Aorta (tissue), 5 donors: Measurements from ENCODE around the gene RXRB. TPM values are rescaled to one million over a fixed set of nuclear protein-coding genes. Genes with fewer than 3 reads are reported as not detected.
A peak's percentile ranks its signal among the peaks of the same experiment; 100 is the strongest.

Experiments used
- ATAC-seq: fragments of 200-7000 bp; cut with Tn5 transposase; one replicate; pipeline ENCODE4 v1.9.1; 2022; ENCODE audit warnings: moderate library complexity; ENCODE audit not compliant: low FRiP score
- DNase-seq, 2 donors: peaks; one replicate each; pipeline ENCODE4 v3.0.0-alpha.2; 2020
- H3K27ac ChIP-seq, 2 donors: one replicate each; pipeline ENCODE4 v1.5.1; 2013; ENCODE audit warnings: low read length in 2 of 2, mild to moderate bottlenecking in 2 of 2, moderate library complexity in 2 of 2, control low read depth in 1 of 2, inconsistent platforms in 1 of 2, low read depth in 1 of 2
- H3K27me3 ChIP-seq, 2 donors: one replicate each; pipeline ENCODE4 v1.6.1; 2013; ENCODE audit warnings: control low read depth in 1 of 2, low read length in 1 of 2, mild to moderate bottlenecking in 1 of 2, moderate library complexity in 1 of 2; ENCODE audit not compliant: insufficient read depth in 2 of 2, control insufficient read depth in 1 of 2
- H3K36me3 ChIP-seq, 2 donors: one replicate each; pipeline ENCODE4 v1.6.1; 2013; ENCODE audit warnings: control low read depth in 1 of 2, low read length in 1 of 2, mild to moderate bottlenecking in 1 of 2; ENCODE audit not compliant: insufficient read depth in 2 of 2, control insufficient read depth in 1 of 2
- H3K4me1 ChIP-seq, 2 donors: one replicate each; pipeline ENCODE4 v1.6.1; 2013; ENCODE audit warnings: low read length in 2 of 2, control low read depth in 1 of 2, mild to moderate bottlenecking in 1 of 2, moderate library complexity in 1 of 2; ENCODE audit not compliant: insufficient read depth in 2 of 2, control insufficient read depth in 1 of 2
- H3K4me3 ChIP-seq, 2 donors: one replicate each; pipeline ENCODE4 v1.5.1; 2013; ENCODE audit warnings: low read length in 2 of 2, control low read depth in 1 of 2, mild to moderate bottlenecking in 1 of 2
- H3K9me3 ChIP-seq: one replicate; pipeline ENCODE4 v1.6.1; 2013; ENCODE audit warnings: mild to moderate bottlenecking, low read length; ENCODE audit not compliant: control insufficient read depth
- WGBS, 2 donors: extraction: QIAGEN DNeasy Blood & Tissue Kit; methylation state at CpG; one replicate each; pipeline ENCODE4 v1.1.7; 2013; 5-methylcytosine and 5-hydroxymethylcytosine counted together
- intact Hi-C, 2 donors: fragments of 100-400 bp; cut with DNase I; formaldehyde crosslinking; loops; one replicate each; pipeline versions ENCODE4 v1.14.2 to v1.15.0; 2022
- polyA plus RNA-seq, 2 donors: library from polyadenylated mRNA; stranded (reverse); fragments of 200-250 nt; gene quantifications; one replicate each; pipeline ENCODE4 v1.2.3, GENCODE V29; 2013
- total RNA-seq, 2 donors: library from RNA; stranded (reverse); fragmentation: NEBNext Ultra II Directional; extraction: Animal tissue kit (Norgen Biotek cat#: 25700); gene quantifications; one replicate each; pipeline ENCODE4 v1.2.1, GENCODE V29; 2021
- donor health status: healthy with polysubstance abuse.
- donor health status: Bipolar disorder and iron deficiency.
- donor health status: DM: no; HTN: no; CAD: no.
- donor health status: DM: no; HTN: no; CAD: no.
- donor health status: DM: yes; HTN: yes; CAD: no.

Gene RXRB
- total and polyA plus RNA-seq, 4 donors = 14.1 to 120 (median 53.5) TPM

DNA sequence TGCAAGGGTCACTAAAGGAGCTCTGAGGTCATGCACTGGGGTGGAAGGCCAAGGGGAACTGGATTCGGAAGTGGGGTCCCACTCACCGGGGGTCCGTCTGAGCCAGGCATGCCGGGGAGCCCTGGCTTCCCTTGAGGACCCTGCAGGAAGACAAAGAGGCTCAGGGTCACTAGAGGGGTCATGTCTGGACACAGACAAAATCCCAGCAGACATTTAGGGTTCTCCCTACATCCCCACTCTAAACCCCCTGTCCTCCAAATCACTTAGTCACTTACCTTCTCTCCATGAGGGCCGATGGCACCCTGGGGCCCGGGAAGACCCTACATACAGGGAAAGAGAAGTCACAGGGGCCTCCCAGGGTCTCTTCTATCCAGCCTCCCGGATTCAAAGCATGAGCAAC lies 23.6 kb downstream of the RXRB start:
- WGBS, 2 donors = 86 to 91% methylated on average over 7 of the region's 7 CpGs
- Histone ChIP-seq H3K4me3 (no peak overlapping the region), H3K27ac (no peak overlapping the region), H3K4me1 (no peaks in the 10 kb centered on the region), H3K9me3 (no peaks in the 10 kb centered on the region), H3K36me3 (no peaks in the 10 kb centered on the region), H3K27me3 (no peaks in the 10 kb centered on the region)
- ATAC-seq (no peak), DNase-seq (peak in 1 of 2 donors; percentile 55)
- intact Hi-C loops = no loop called here

DNA sequence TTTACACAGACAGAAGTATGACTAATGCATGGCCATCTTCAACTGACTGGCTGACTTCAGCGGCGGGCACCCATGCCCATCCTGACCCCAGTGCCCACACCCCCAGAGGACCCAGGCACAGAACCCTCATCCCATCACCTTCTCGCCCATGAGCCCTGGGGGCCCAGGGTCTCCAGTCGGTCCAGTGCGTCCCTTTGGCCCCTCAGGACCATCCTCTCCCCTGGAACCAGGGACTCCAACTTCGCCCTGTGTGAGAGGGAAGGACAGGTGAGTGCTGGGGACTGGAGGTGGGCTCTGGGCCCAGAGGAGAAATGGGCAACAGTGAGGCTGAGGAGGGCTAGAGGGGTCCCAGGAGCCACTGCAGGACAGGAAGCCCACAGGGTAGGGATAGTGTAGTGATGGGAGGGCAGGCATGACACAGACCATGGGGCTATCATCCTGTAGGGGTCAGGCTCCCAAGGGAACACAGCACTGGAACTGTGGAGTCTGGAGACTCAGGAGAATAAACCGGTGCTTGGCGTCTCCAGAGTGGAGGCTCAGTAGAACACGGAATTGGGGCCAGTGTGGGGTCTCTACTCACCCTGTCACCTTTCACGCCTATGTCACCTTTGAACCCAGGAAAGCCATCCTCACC lies 24.9 kb downstream of the RXRB start:
- H3K27ac ChIP-seq = no peak overlapping the region
- no peak for ATAC-seq
- no peak for DNase-seq
- H3K9me3 ChIP-seq = no peaks in the 10 kb centered on the region
- no peaks in the 10 kb centered on the region for H3K4me1 ChIP-seq
- intact Hi-C loops = no loop called here
- WGBS, 2 donors = 83% methylated on average over 10 of the region's 10 CpGs
- H3K36me3 ChIP-seq = no peaks in the 10 kb centered on the region
- H3K4me3 ChIP-seq = no peak overlapping the region
- no peaks in the 10 kb centered on the region for H3K27me3 ChIP-seq

DNA sequence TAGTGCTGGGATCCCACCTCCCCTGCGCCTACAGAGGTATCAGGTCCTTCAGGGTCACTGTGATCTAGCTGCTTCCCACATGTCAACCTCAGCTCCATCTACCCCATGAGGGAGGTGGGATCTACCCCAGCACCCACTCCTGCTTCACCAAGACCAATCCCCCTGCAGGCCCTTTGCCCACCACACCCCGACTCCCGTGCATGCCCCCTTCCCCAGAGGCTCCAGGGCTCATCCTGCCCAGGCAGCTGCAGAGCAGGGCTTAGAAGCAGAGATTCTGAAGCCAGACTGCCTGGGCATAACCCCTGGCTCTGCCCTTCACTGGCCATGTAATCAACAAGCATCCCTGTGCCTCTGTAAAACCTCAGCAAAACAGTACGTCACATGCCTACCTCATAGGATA lies 25.7 kb downstream of the RXRB start:
- H3K4me3 ChIP-seq = no peak overlapping the region
- DNase-seq (peak in 1 of 2 donors; percentile 37), ATAC-seq (no peak)
- no peaks in the 10 kb centered on the region for H3K9me3 ChIP-seq
- no peaks in the 10 kb centered on the region for H3K36me3 ChIP-seq
- intact Hi-C loops = no loop called here
- no peaks in the 10 kb centered on the region for H3K27me3 ChIP-seq
- H3K27ac ChIP-seq = no peak overlapping the region
- 87 to 92% methylated on average over 4 of the region's 4 CpGs for WGBS, 2 donors
- no peaks in the 10 kb centered on the region for H3K4me1 ChIP-seq

DNA sequence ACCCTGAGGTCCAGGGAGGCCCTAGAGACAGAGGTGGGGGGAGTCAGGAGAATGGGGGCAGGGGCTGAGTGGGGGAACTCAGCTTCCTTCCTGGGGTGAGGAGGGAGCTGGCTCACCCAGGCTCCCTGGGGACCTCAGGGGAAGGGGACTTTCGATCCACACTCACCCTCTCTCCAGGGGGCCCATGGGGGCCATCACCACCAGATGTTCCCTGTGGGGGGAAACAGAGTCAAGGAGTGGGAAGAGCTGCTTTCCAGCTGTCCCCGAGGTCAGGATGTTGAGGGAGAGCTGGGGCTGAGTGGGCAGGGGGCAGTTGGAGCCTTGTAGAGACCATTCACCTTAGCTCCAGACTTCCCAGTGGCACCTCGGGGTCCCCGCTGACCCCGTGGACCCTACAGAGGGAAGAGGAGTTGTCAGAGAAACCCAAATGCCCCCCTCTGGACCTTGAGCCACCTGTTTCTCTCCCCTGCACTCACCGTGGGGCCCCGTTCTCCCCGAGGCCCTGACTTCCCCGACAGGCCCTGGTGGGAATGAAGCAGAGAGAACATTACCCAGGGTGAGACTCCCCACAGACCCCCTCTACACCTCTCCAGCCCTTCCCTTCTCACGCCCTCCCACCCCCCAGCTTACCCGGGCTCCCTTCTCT lies 26.8 kb downstream of the RXRB start:
- WGBS, 2 donors = 75 to 79% methylated on average over 11 of the region's 11 CpGs
- H3K36me3 ChIP-seq = no peaks in the 10 kb centered on the region
- peak; percentile 26 to 37 for DNase-seq
- H3K27me3 ChIP-seq = no peaks in the 10 kb centered on the region
- no peak for ATAC-seq
- intact Hi-C loops = no loop called here
- no peak overlapping the region for H3K4me3 ChIP-seq
- H3K4me1 ChIP-seq = no peaks in the 10 kb centered on the region
- H3K9me3 ChIP-seq = no peaks in the 10 kb centered on the region
- H3K27ac ChIP-seq = no peak overlapping the region

DNA sequence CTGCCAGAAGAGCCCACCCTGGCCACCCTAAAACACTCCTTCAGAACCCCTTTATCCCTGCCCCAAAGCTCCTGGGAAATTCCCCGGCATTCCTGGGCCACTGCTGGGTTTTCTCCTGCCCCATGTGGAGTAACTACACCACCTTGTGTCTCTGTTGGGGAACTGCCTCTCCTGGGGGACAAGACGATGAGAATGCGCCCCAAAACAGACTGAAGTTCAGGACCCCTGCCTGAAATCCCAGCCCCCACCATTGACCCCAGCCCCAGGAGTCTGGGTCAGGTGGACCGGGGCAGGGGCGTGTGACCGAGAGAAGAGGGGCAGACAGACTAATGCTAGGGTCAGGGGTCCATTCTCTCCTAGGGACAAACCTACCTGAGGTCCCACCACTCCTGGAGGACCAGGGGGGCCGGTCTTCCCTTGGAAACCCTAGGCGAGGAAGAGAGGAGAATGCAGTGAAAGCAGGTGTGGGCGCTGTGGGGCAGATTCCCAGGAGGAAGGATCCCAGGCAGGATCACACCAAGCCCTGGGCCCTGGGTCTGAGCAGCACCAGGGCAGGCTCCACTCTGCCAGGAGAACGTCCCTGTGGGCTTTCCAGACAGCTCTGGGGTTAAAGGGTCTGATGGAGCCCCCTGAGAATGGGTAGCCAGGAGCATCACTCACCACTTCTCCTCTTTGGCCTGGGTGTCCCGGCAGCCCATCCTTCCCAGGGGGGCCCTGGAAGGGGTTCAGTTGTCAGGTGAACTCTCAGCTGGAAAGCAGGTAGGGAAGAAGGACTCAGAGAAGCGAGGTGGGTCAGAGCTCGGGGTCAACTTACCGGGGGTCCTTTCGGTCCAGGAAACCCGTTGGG lies 27.6 kb downstream of the RXRB start:
- ATAC-seq = no peak

DNA sequence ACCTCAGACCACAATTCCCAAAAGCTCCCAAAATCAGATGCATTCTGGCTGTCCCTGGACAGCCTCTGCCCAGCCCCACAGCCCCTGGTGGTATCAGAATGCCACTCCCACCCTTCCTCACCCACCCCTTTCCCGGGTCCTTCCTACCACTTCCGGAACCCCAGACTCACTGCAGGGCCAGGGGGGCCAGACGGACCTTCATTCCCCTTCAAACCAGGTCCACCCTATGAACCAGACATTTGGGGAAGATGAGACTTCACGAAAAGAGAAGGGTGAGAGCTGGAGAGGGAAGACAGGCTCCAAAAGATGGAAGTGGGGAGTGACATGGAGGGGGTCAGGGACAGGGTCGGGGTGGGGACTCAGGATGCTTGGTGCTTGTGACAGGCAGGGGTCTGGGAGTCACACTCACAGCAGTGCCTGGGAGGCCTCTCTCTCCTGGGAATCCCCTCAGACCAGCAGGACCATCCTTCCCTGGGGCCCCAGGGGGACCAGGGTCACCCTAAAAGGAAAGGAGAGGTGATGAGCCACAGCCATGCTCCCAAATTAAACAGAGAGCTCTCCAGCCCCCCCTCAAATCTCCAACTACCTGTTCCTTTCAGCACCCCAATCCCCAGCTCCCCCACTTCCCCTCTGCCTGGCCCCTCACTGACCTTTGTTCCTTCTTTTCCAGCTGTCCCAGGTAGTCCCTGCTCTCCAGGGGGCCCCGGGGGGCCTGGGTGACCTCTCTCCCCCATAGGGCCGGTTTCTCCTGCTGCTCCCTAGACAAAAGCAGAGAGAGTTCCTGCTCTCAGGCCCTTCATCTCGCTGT lies 28.4 kb downstream of the RXRB start:
- 75 to 78% methylated on average over 8 of the region's 8 CpGs for WGBS, 2 donors
- H3K27ac ChIP-seq = no peak overlapping the region

More for the DNA sequence above, 27.6 kb downstream of the RXRB start:
- H3K9me3 ChIP-seq = no peaks in the 10 kb centered on the region
- H3K27ac ChIP-seq = no peak overlapping the region
- no peaks in the 10 kb centered on the region for H3K4me1 ChIP-seq
- no peaks in the 10 kb centered on the region for H3K36me3 ChIP-seq
- H3K27me3 ChIP-seq = no peaks in the 10 kb centered on the region
- peak; percentile 41 to 53 for DNase-seq
- no peak overlapping the region for H3K4me3 ChIP-seq
- intact Hi-C loops = no loop called here
- WGBS, 2 donors = 76 to 79% methylated on average over 14 to 16 of the region's 16 CpGs

DNA sequence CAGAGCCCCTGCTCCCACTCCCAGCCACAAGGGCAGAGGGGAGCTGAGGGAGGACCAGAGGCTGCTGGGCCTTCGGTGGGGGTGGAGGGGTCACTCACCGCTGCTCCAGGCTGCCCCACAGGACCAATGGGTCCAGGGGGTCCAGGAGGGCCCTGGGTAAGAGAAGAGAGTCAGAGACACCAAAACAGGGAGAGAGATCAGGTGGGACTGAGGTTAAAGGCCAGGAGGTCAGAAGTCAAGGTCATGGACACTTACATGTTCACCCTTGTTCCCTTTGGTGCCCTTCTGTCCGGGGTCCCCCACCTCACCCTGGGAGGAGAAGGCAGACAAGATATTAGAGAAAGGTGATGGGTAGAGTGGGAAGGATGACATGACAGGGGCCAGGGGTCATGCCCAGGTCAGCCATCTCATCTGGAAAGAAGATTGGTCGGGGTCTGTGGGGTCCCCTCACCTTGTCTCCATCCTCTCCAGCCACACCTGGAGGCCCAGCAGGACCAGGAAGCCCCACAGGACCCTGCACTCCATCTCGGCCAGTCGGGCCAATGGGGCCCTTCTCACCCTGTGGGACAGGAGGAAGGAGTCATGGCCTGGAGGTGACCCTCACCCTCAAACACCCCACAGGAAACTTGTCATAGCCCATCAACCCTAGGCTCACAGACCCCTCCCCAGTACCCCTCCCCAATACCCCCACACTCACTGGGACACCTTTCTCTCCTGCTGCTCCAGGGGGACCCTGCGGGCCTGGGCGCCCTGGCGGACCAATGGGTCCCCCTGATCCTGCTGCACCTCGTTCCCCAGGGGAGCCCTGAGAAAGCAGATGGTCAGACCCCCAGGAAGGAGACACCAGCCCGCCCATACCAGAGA lies 29.2 kb downstream of the RXRB start:
- Histone ChIP-seq H3K4me3 (no peak overlapping the region), H3K27ac (no peak overlapping the region), H3K27me3 (no peaks in the 10 kb centered on the region), H3K9me3 (no peaks in the 10 kb centered on the region), H3K4me1 (no peaks in the 10 kb centered on the region), H3K36me3 (no peaks in the 10 kb centered on the region)
- intact Hi-C loops = no loop called here
- 91 to 92% methylated on average over 11 of the region's 11 CpGs for WGBS, 2 donors
- no peak for ATAC-seq
- peak; percentile 28 to 56 for DNase-seq

More for the DNA sequence above, 28.4 kb downstream of the RXRB start:
- DNase-seq (peak; percentile 20 to 59), ATAC-seq (no peak)
- no peaks in the 10 kb centered on the region for H3K9me3 ChIP-seq
- intact Hi-C loops = no loop called here
- H3K36me3 ChIP-seq = no peaks in the 10 kb centered on the region
- H3K27me3 ChIP-seq = no peaks in the 10 kb centered on the region
- no peak overlapping the region for H3K4me3 ChIP-seq
- no peaks in the 10 kb centered on the region for H3K4me1 ChIP-seq
